SJSA1 (cell line): ENCODE data around the gene HOXB7. TPM values are rescaled to one million over a fixed set of nuclear protein-coding genes. Genes with fewer than 3 reads are reported as not detected.

Experiments
- DNase-seq, 2 experiments: peaks; one replicate each; pipeline ENCODE4 v3.0.0-alpha.2; 2015 to 2020; ENCODE audit warnings: low spot score in 2 of 2, low read depth in 1 of 2
- H3K27ac ChIP-seq: fragments of 250-450 bp; sonication (Bioruptor Pico); 2 replicates; pipeline ENCODE4 v1.5.1; 2020; ENCODE audit warnings: mild to moderate bottlenecking, moderate library complexity
- H3K27me3 ChIP-seq: fragments of 250-450 bp; sonication (Bioruptor Pico); replicated peaks from 2 replicates; pipeline ENCODE4 v1.5.1; 2020; ENCODE audit warnings: mild to moderate bottlenecking, moderate library complexity
- H3K36me3 ChIP-seq: fragments of 250-450 bp; sonication (Bioruptor Pico); 2 replicates; pipeline ENCODE4 v1.5.1; 2020; ENCODE audit warnings: mild to moderate bottlenecking
- H3K4me1 ChIP-seq: fragments of 250-450 bp; sonication (Bioruptor Pico); replicated peaks from 2 replicates; pipeline ENCODE4 v1.6.1; 2021; ENCODE audit warnings: mild to moderate bottlenecking
- H3K4me3 ChIP-seq: fragments of 250-450 bp; sonication (Bioruptor Pico); 2 replicates; pipeline ENCODE4 v1.5.1; 2020; ENCODE audit warnings: mild to moderate bottlenecking
- H3K9me3 ChIP-seq: fragments of 250-450 bp; sonication (Bioruptor Pico); replicated peaks from 2 replicates; pipeline ENCODE4 v1.5.1; 2020; ENCODE audit warnings: mild to moderate bottlenecking
- total RNA-seq: library from RNA; depleted of rRNA; stranded (reverse); fragments of >200 nt; shearing (Covaris generic); gene quantifications from 2 replicates; pipeline ENCODE4 v1.2.3, GENCODE V29; 2014; rRNA removed

The HOXB7 gene
- 23.0 and 28.4 TPM in 2 replicates for total RNA-seq

DNA sequence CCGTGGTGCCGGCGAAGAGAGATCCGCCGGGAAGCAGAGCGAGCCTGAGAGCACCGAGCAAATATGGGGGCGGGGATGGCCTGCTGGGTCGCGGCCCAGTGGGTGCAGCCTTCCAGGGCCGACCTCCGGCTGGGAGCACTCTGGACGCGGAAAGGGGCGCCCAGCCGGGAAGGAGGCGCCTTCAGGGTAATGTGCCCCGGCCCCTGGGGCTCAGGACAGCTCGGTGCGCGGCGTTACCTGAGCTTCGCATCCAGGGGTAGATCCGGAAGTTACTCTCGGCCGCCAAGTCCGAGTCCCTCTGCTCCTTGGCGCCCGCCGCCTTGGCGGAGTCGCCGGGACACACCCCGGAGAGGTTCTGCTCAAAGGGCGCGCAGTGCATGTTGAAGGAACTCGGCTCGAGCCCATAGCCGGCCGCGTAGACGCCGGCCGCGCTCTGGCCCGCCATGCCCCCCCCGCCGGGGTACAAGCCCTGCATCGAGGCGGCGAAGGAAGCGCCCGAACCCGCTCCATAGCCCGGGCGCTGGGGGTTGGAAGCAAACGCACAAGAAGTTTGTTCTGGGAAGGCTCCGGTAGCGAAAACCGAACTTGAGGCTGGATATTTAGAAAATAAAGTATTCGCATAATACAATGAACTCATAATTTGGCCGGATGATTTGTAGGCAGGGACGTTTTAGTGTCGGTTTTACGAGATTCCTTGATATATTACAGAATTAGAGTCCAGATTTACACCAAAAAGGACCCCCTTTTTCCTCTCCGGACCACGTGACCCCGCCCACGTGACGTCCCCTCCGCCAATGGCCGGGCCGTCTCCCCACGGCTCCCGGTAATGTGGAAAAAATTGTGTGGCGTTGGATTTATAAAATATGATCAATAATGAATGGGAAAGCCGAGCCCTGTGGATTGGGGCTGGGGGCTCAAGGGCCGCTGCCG lies at the start of gene HOXB7:
Gene HOXB7, minus strand, starts transcription at position 736 of the 930 bp plus-strand sequence. Its CDS starts 99 bp downstream, at position 637.
- no peaks in the 10 kb centered on the region for H3K9me3 ChIP-seq
- peak within 1 kb of the TSS; percentile 52 for H3K4me3 ChIP-seq
- H3K27me3 ChIP-seq = peaks cover 17% of the 10 kb centered on the region
- H3K4me1 ChIP-seq = peaks cover 22% of the 10 kb centered on the region
- peak within 1 kb of the TSS; percentile 65 for H3K27ac ChIP-seq
- H3K36me3 ChIP-seq = peaks cover 7% of the 10 kb centered on the region
- peak; percentile 78 to 86 for DNase-seq

- Histone ChIP-seq H3K27ac (no peak overlapping the region), H3K36me3 (no peaks in the 10 kb centered on the region), H3K4me3 (no peak overlapping the region), H3K27me3 (peaks cover 51% of the 10 kb centered on the region), H3K9me3 (0 out of 2 replicates have a peak, but pooled peaks cover 4% of the 10 kb centered on the region), H3K4me1 (no peaks in the 10 kb centered on the region)
- DNase-seq = no peak
Observed at GRCh38 chr17:48655913-48656312, 45.1 kb upstream of the HOXB7 start.

GRCh38 chr17:48649741-48650140 lies 38.9 kb upstream of the HOXB7 start:
- Histone ChIP-seq H3K27ac (no peak overlapping the region), H3K9me3 (no peaks in the 10 kb centered on the region), H3K4me1 (peaks cover 13% of the 10 kb centered on the region), H3K36me3 (no peaks in the 10 kb centered on the region), H3K27me3 (peaks cover 64% of the 10 kb centered on the region), H3K4me3 (no peak overlapping the region)
- DNase-seq = no peak

GRCh38 chr17:48647963-48648245 lies 37.1 kb upstream of the HOXB7 start:
- no peaks in the 10 kb centered on the region for H3K36me3 ChIP-seq
- no peaks in the 10 kb centered on the region for H3K9me3 ChIP-seq
- H3K27me3 ChIP-seq = peaks cover 79% of the 10 kb centered on the region
- peaks cover 13% of the 10 kb centered on the region for H3K4me1 ChIP-seq
- no peak for DNase-seq
- no peak overlapping the region for H3K27ac ChIP-seq
- H3K4me3 ChIP-seq = no peak overlapping the region

DNA sequence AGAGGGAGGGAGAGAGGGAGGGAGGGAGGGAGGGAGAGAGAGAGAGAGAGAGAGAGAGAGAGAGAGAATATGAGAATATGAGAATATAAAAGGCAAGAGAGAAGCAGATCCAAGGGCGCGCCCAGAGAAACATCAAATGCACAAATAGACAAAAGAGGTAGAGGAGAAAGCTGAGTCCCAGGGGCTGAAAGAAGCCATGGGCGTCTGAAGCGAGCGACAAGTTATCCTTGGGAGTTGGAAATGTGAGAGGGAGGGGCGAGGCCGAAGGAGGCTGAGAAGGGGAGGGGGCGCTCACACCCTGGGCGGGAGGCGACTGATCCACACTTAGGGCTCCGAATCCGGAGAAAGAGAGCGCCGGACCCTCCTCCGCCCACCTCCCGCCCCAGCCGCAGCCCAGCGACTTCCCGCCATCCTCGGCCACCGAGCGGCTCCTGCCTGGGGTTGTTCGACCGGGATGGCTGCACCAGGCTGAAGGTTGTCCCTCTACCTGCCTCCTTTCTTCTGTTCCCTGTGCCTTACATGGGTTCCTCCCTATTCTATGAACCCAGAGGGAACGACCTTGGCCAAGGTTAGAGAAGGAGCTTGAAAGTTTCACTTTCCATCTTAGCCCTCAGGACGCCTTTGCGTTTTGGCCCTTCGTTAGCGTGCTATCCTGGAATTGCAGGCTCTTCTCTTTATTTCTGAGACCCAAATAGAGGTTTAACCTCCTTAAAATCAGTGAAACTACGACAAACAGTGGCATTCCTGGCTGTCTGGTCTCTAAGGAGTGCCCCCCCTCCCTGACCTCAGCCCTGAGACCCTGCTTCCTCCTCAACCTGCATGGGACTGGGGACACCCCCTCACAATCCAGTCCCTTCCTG lies 36.5 kb upstream of the HOXB7 start:
- peak overlapping the region; percentile 12; the same call in 1 of the 2 replicates for H3K4me3 ChIP-seq
- H3K4me1 ChIP-seq = peaks cover 13% of the 10 kb centered on the region
- H3K9me3 ChIP-seq = no peaks in the 10 kb centered on the region
- no peak for DNase-seq
- no peak overlapping the region for H3K27ac ChIP-seq
- peaks cover 85% of the 10 kb centered on the region for H3K27me3 ChIP-seq
- H3K36me3 ChIP-seq = no peaks in the 10 kb centered on the region

DNA sequence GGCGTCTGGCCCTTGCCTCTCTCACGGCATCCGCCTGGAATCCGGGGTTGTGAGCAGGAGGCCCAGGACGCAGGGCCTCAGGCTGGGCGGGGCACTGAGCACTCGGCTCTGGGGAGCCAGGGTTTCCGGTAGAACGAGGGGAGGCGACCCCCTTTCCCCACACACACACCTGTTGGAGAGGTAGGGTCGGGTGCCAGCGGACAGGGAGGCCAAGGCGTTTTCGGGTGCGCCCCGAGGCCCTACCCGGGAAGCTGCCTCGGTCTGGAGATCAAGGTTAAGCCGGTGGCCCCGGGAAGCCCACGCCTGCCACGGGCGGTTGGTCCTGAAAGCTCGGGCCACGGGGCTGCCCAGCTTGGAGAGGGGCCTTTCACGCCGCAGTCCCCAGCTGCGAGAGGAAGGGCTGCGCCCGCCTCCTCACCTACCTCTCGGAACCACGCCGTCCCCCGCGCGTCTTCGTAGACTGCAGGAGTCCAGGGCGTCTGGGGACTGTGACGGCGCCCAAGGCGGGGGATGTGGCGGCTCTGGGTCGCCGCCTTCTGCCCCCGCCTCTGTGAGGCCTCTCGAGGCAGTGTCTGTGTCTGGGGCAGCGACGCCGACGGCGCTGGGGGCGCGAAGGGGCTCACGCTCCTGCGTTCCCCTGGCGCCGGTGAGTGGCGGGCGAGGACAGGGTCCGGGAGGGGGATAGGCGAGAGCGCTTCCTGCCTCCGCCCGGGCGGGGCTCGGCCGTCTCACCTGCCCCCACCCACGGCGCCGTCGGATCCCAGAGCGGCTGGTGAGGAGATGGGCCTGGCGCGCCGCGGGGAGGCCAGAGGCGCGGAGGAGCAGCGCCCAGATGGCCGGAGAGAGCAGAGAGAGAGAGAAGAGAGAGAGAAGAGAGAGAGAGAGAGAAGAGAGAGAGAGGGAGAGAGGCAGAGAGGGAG lies 35.6 kb upstream of the HOXB7 start:
- Histone ChIP-seq H3K27me3 (peaks cover 89% of the 10 kb centered on the region), H3K9me3 (no peaks in the 10 kb centered on the region), H3K36me3 (no peaks in the 10 kb centered on the region), H3K4me3 (no peak overlapping the region), H3K27ac (no peak overlapping the region), H3K4me1 (peaks cover 13% of the 10 kb centered on the region)
- DNase-seq = no peak

DNA sequence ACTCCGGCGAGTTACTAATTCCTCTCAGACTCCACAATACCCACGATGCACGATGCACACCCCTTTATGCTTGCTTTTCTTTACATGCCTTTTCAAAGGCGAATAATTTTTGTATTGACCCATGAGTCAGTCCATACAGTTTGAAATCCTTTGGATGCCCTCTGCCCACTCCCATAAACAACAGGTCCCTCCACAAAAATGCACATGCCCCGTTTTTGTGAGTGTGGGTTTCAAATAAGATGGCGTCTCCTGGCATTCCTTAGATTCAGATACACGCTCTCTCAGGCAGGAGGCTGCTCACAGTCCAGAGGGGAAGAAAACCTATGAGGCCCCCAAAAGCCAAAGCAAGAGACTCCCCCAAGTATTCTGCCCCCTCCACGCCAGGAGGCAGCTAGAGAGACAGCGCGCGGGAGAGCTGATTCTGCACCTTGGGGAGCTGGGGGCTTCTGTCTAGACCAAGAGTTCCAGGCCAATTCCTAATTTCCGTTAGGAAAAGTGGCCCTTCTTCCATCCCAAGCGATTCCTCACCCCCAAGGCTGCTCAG lies 34.9 kb upstream of the HOXB7 start:
- no peak for DNase-seq
- Histone ChIP-seq H3K4me3 (no peak overlapping the region), H3K36me3 (no peaks in the 10 kb centered on the region), H3K27me3 (peaks cover 96% of the 10 kb centered on the region), H3K9me3 (no peaks in the 10 kb centered on the region), H3K27ac (no peak overlapping the region), H3K4me1 (peaks cover 13% of the 10 kb centered on the region)

GRCh38 chr17:48644910-48645557 lies 34.2 kb upstream of the HOXB7 start:
- no peak overlapping the region for H3K27ac ChIP-seq
- DNase-seq = no peak
- peaks cover 13% of the 10 kb centered on the region for H3K4me1 ChIP-seq
- H3K4me3 ChIP-seq = no peak overlapping the region
- H3K36me3 ChIP-seq = no peaks in the 10 kb centered on the region
- H3K27me3 ChIP-seq = peaks cover 98% of the 10 kb centered on the region
- H3K9me3 ChIP-seq = no peaks in the 10 kb centered on the region

- H3K27me3 ChIP-seq = peaks cover 100% of the 10 kb centered on the region
- H3K9me3 ChIP-seq = no peaks in the 10 kb centered on the region
- no peak overlapping the region for H3K4me3 ChIP-seq
- no peak overlapping the region for H3K27ac ChIP-seq
- no peak for DNase-seq
- no peaks in the 10 kb centered on the region for H3K36me3 ChIP-seq
- peaks cover 13% of the 10 kb centered on the region for H3K4me1 ChIP-seq
Observed at GRCh38 chr17:48644159-48644558, 33.3 kb upstream of the HOXB7 start.

DNA sequence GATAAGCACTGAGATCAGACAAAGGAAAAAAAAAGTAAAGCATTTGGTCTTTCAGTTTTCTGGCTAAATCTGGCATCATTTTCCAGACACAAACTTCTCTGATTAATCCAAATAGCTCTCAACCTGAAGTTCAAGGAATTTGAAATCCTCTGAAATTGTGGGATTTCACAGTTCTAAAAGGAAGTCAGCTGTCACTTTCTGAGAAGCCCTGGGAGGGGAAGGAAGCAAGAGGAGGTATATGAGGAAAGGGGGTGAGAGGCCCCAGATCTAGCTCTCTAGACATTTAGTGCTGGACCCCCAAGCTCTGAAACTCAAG lies 32.8 kb upstream of the HOXB7 start:
- Histone ChIP-seq H3K36me3 (no peaks in the 10 kb centered on the region), H3K27ac (no peak overlapping the region), H3K9me3 (no peaks in the 10 kb centered on the region), H3K27me3 (peaks cover 100% of the 10 kb centered on the region), H3K4me3 (no peak overlapping the region), H3K4me1 (peaks cover 13% of the 10 kb centered on the region)
- DNase-seq = no peak

DNA sequence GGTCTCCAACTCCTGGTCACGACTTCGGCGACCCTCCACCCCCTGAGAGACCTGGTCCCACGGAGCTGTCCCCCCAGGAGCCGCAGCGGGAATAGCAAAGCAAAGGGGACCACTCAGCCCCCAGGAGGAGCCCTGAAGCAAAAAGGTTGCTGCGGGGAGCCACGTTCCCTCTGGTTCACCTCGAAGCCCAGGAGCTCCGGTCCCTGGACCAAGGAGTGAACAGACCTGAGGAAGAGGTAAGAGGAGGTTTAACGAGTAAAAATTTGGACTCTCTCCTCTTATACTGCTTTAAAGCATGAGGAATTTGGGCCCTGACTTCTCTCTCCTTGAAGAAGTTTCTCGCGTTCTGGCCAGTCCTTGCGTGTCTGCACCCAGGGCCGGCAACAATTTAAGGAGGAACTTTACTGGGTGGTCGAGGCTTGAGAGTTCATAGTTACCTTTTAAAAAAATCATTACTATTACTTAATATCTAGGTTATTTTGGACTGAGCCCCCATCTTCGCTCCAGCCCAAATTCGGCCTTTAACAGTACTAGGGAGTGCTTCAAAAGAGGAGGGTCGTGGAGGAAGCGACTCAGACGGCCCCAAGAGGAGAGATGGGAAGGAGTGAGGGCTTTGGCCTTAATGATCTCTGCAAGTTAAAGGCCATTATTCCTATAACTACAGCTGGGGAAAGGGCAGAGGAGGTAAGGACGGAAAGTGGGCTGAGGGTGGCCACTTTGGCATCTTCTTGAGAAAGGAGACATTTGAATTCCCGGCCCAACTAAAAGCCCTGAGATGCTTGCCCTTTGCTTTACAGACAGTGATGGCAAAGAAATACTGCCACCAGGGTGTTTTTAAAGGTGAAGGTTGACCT lies 32.3 kb upstream of the HOXB7 start:
- Histone ChIP-seq H3K27ac (no peak overlapping the region), H3K9me3 (no peaks in the 10 kb centered on the region), H3K36me3 (no peaks in the 10 kb centered on the region), H3K27me3 (peaks cover 100% of the 10 kb centered on the region), H3K4me1 (peaks cover 13% of the 10 kb centered on the region), H3K4me3 (no peak overlapping the region)
- no peak for DNase-seq
